Naive B cell (primary cell): ENCODE results near the gene ECPAS. TPM values are rescaled to one million over a fixed set of nuclear protein-coding genes. Genes with fewer than 3 reads are reported as not detected.
"Not testable (repeated sequence)": the region's sequence is repeated elsewhere in the genome, so short reads cannot be mapped to it uniquely, and the experiment has no call there.

Source experiments
- ATAC-seq, 2 donors: fragments of 150-1000 bp; cut with Tn5 transposase; 2 replicates each; pipeline ENCODE4 v1.10.0; 2021; ENCODE audit warnings: low read depth in 2 of 2, mild to moderate bottlenecking in 2 of 2, moderate library complexity in 2 of 2
- DNase-seq: peaks from one replicate; pipeline ENCODE4 v3.0.0; 2022
- H3K27ac Mint-ChIP-seq, 6 donors: one replicate each; pipeline ENCODE4 v1.8.0; 2020 to 2022; ENCODE audit warnings: mild to moderate bottlenecking in 6 of 6, mixed read lengths in 6 of 6, moderate library complexity in 5 of 6, inconsistent platforms in 2 of 6
- H3K27me3 Mint-ChIP-seq, 3 donors: one replicate each; pipeline ENCODE4 v1.8.0; 2021 to 2022; ENCODE audit warnings: mixed read lengths in 3 of 3, mild to moderate bottlenecking in 1 of 3
- H3K36me3 Mint-ChIP-seq, 2 donors: one replicate each; pipeline ENCODE4 v1.8.0; 2020 to 2022; ENCODE audit warnings: mixed read lengths in 2 of 2, inconsistent platforms in 1 of 2, mild to moderate bottlenecking in 1 of 2
- H3K4me1 Mint-ChIP-seq, 3 donors: one replicate each; pipeline ENCODE4 v1.8.0; 2020 to 2022; ENCODE audit warnings: mixed read lengths in 3 of 3, inconsistent platforms in 1 of 3, mild to moderate bottlenecking in 1 of 3, moderate library complexity in 1 of 3
- H3K4me3 Mint-ChIP-seq, 8 donors: one replicate each; pipeline ENCODE4 v1.8.0; 2020 to 2022; ENCODE audit warnings: mild to moderate bottlenecking in 8 of 8, mixed read lengths in 8 of 8, moderate library complexity in 8 of 8, inconsistent platforms in 2 of 8
- H3K9me3 Mint-ChIP-seq, 7 donors: one replicate each; pipeline ENCODE4 v1.8.0; 2020 to 2022; ENCODE audit warnings: mixed read lengths in 7 of 7, mild to moderate bottlenecking in 5 of 7, inconsistent platforms in 2 of 7, moderate library complexity in 1 of 7
- polyA plus RNA-seq, 6 donors: library from polyadenylated mRNA; unstranded; fragments of 300-500 nt; fragmentation: Illumina TruSeq; gene quantifications; one replicate each; pipeline ENCODE4 v1.2.3, GENCODE V29; 2021; ENCODE audit warnings: low read depth in 6 of 6

Gene ECPAS
- polyA plus RNA-seq = 10 to 100 TPM in 1 of 6 donors, 1 to 10 TPM in 5; 5.0 to 10.7 (median 7.3) TPM

- Mint-ChIP-seq H3K27me3 (peaks cover 3 to 10% (median 9%) of the 10 kb centered on the region in 3 donors), H3K4me1 (peaks cover 13 to 24% (median 22%) of the 10 kb centered on the region in 3 donors)
Measured at GRCh38 chr9:111483858-111484571, at the start of gene ECPAS. Gene ECPAS (minus strand): TSS chr9:111484383. CDS start chr9:111472918, 11,465 bp downstream.

DNA sequence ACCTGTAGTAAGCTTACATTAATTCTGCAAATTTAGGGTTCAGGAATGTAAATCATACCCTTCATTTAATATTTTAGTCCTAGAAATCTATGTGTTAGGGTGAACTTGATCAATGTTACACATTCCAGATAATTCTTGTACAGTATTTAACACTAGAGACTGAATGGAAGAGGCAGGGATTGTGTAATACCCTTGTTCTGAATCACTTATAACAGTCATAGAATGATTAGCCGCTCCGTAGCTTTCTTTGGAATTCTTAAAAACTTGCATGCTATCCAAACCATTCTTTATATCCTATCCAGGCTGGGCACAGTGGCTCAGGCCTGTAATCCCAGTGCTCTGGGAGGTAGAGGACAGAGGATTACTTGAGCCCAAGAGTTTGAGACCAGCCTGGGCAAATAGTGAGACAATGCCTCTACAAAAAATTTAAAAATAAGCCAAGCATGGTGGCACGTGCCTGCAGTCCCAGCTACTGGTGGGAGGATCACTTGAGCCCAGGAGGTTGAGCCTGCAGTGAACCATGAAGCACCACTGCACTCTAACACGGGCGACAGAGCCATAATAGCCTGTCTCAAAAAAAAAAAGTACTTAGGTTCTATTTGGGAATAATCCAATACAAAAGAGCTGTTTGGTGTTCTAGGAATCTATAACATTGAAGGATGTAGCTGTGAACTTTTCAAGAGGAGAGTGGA, 49.1 kb upstream of the ECPAS start:
- ATAC-seq (no peak), DNase-seq (no peak)
- H3K4me3 Mint-ChIP-seq = no peak overlapping the region
- H3K4me1 Mint-ChIP-seq = no peaks in the 10 kb centered on the region
- peaks cover 2 to 30% (median 16%) of the 10 kb centered on the region in 7 donors for H3K9me3 Mint-ChIP-seq
- no peak overlapping the region for H3K27ac Mint-ChIP-seq
- H3K36me3 Mint-ChIP-seq = peaks cover 17 to 19% of the 10 kb centered on the region in 2 donors
- H3K27me3 Mint-ChIP-seq = peaks cover 0 to 3% (median 0%) of the 10 kb centered on the region in 3 donors

More at GRCh38 chr9:111483858-111484571, at the start of gene ECPAS:
- no peaks in the 10 kb centered on the region for H3K9me3 Mint-ChIP-seq
- H3K4me3 Mint-ChIP-seq = peak within 1 kb of the TSS; percentile 77 to 91 (median 88)
- ATAC-seq = peak; percentile 64 to 67
- no peaks in the 10 kb centered on the region for H3K36me3 Mint-ChIP-seq
- peak; percentile 68 for DNase-seq
- H3K27ac Mint-ChIP-seq = peak within 1 kb of the TSS in 4 of 6 donors; percentile 41 to 81 (median 71)

- Mint-ChIP-seq H3K4me1 (no peaks in the 10 kb centered on the region), H3K9me3 (peaks cover 2 to 19% (median 7%) of the 10 kb centered on the region in 7 donors), H3K4me3 (no peak overlapping the region), H3K27me3 (peaks cover 0 to 3% (median 0%) of the 10 kb centered on the region in 3 donors), H3K27ac (no peak overlapping the region), H3K36me3 (peaks cover 13 to 16% of the 10 kb centered on the region in 2 donors)
- no peak for DNase-seq
- no peak for ATAC-seq
Measured at GRCh38 chr9:111531716-111532115, 47.5 kb upstream of the ECPAS start.

GRCh38 chr9:111529787-111530186, 45.6 kb upstream of the ECPAS start:
- peaks cover 9 to 16% of the 10 kb centered on the region in 2 donors for H3K36me3 Mint-ChIP-seq
- DNase-seq (no peak), ATAC-seq (no peak)
- H3K4me3 Mint-ChIP-seq = no peak overlapping the region
- H3K27ac Mint-ChIP-seq = no peak overlapping the region
- peaks cover 1 to 15% (median 13%) of the 10 kb centered on the region in 3 donors for H3K27me3 Mint-ChIP-seq
- peaks cover 9 to 12% (median 11%) of the 10 kb centered on the region in 3 donors for H3K4me1 Mint-ChIP-seq
- H3K9me3 Mint-ChIP-seq = peaks cover 0 to 11% (median 5%) of the 10 kb centered on the region in 7 donors

GRCh38 chr9:111527347-111527746, 43.2 kb upstream of the ECPAS start:
- Mint-ChIP-seq H3K4me3 (peak overlapping the region in 1 of 8 donors; percentile 49), H3K36me3 (peaks cover 0 to 18% of the 10 kb centered on the region in 2 donors), H3K9me3 (peaks cover 0 to 5% (median 0%) of the 10 kb centered on the region in 7 donors), H3K27ac (no peak overlapping the region), H3K27me3 (peaks cover 16 to 27% (median 25%) of the 10 kb centered on the region in 3 donors), H3K4me1 (peaks cover 9 to 18% (median 15%) of the 10 kb centered on the region in 3 donors)
- DNase-seq (no peak), ATAC-seq (no peak)

DNA sequence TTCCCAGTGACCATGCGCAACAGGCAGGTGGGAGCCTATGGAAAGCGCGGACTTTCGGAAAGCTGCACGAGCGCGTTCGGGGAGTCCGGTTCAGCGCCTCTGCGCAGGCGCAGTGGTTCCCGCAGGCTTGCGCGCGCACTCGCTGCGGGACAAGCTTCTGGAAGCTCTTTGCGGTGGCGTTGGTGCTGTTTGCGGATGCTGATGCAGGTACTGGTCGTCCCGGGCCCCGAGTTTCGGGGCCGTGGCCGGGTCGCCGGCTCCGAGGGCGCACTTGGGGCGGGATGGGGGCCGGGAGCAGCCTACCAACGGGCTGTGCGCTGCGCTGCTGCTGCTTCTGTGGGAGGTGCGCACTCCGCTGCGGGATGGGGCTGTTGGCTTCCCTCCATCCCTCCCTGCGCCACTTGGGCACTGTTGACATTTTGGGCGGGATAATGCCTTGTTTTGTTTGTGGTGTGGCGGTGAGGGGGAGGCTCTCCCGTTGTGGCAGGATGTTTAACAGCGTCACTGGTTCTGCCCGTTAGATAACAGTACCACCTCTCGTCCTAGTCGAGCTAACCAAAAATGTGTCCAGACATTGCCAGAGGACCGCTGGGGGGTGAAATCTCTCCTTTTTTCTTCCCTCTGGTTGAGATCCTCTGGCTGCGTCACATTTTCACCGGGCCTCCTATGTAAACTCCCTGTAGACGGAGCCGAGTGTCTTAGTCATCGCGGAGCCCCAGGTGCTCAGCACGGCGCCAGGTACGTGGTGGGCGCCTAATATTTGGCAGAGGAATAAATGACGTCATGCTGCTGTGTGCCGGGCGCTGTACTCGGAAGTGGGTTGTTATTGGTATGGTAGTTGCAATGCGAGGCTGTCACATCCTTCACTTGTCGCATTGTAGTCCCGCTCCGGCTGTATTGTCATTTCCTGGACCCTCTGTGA, 41.1 kb upstream of the ECPAS start, which contains the start of gene ZNF483:
Gene ZNF483, plus strand, starts transcription at position 124 of the 922 bp plus-strand sequence. CDS start 2,217 bp downstream, outside the sequence.
- peaks cover 9 to 18% (median 15%) of the 10 kb centered on the region in 3 donors for H3K4me1 Mint-ChIP-seq
- peaks cover 0 to 2% (median 0%) of the 10 kb centered on the region in 7 donors for H3K9me3 Mint-ChIP-seq
- ATAC-seq (peak; percentile 78 to 85), DNase-seq (peak; percentile 34)
- H3K27ac Mint-ChIP-seq = peak within 1 kb of the TSS in 5 of 6 donors; percentile 61 to 94 (median 84)
- H3K27me3 Mint-ChIP-seq = peaks cover 16 to 38% (median 35%) of the 10 kb centered on the region in 3 donors
- H3K4me3 Mint-ChIP-seq = peak within 1 kb of the TSS; percentile 81 to 96 (median 92)
- H3K36me3 Mint-ChIP-seq = peaks cover 0 to 18% of the 10 kb centered on the region in 2 donors

DNA sequence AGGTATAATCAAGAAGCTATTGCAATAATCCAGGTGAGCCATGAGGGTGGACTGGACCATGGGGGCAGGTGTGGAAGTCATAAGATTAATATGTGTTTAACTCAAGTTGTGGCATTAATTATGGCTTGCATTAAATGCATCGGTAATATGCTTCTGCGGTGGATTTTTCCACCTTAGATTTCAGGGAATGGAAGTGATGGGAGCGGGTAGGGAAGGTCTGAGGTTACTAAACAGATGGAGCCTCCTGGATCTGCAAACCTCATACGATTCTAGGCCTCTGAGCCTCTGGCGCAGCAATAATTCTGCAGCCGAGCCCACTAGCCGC, 40.5 kb upstream of the ECPAS start:
- Mint-ChIP-seq H3K9me3 (peaks cover 0 to 4% (median 2%) of the 10 kb centered on the region in 7 donors), H3K4me3 (peak overlapping the region; percentile 81 to 96 (median 92)), H3K4me1 (peaks cover 9 to 18% (median 15%) of the 10 kb centered on the region in 3 donors), H3K27ac (peak overlapping the region in 3 of 6 donors; percentile 9 to 34 (median 34)), H3K36me3 (peaks cover 0 to 18% of the 10 kb centered on the region in 2 donors), H3K27me3 (peaks cover 21 to 44% (median 41%) of the 10 kb centered on the region in 3 donors)
- ATAC-seq (no peak), DNase-seq (no peak)

- DNase-seq = no peak
- Mint-ChIP-seq H3K27me3 (peaks cover 10 to 22% (median 14%) of the 10 kb centered on the region in 3 donors), H3K4me3 (no peak overlapping the region), H3K9me3 (peaks cover 3 to 20% (median 9%) of the 10 kb centered on the region in 7 donors), H3K4me1 (no peaks in the 10 kb centered on the region), H3K27ac (no peak overlapping the region), H3K36me3 (no peaks in the 10 kb centered on the region)
- no peak for ATAC-seq
Measured at GRCh38 chr9:111516061-111516465, 31.9 kb upstream of the ECPAS start.

GRCh38 chr9:111514967-111515366, 30.8 kb upstream of the ECPAS start:
- no peak for DNase-seq
- no peak for ATAC-seq
- Mint-ChIP-seq H3K4me3 (no peak overlapping the region), H3K27ac (no peak overlapping the region), H3K9me3 (peaks cover under 1 to 26% (median 15%) of the 10 kb centered on the region in 7 donors), H3K36me3 (peaks cover 4 to 5% of the 10 kb centered on the region in 2 donors), H3K27me3 (peaks cover 3 to 17% (median 12%) of the 10 kb centered on the region in 3 donors), H3K4me1 (no peaks in the 10 kb centered on the region)

- ATAC-seq, DNase-seq, H3K36me3 Mint-ChIP-seq, H3K4me1 Mint-ChIP-seq, H3K27ac Mint-ChIP-seq: not testable (repeated sequence)
- Mint-ChIP-seq H3K9me3 (peaks cover 0 to 30% (median 18%) of the 10 kb centered on the region in 7 donors), H3K4me3 (peak overlapping the region in 1 of 8 donors; percentile 35), H3K27me3 (peaks cover 0 to 20% (median 10%) of the 10 kb centered on the region in 3 donors)
Measured at GRCh38 chr9:111511581-111511980, 27.4 kb upstream of the ECPAS start.

DNA sequence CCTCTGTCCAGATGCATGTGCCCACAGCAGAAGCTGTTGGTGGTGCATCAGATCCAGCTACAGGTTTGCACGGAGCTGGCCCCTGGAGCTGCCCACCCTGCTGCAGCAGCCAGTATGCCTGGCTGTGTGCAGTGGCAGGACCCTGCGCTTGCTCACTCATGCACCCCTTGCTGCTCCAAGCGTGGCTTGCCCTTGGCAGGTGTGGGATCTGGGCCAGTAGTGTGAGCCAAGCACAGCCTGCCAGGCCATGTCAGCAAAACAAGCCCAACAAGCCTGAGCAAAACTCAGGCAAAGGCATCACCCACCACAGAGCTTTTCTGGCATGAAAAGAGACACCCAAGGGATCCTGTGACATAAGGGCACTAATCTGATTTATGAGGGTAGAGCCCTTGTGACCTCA, 18.3 kb upstream of the ECPAS start:
- Mint-ChIP-seq H3K4me1 (no peaks in the 10 kb centered on the region), H3K27me3 (peaks cover 13 to 27% (median 14%) of the 10 kb centered on the region in 3 donors), H3K4me3 (no peak overlapping the region), H3K36me3 (no peaks in the 10 kb centered on the region), H3K9me3 (peaks cover 0 to 2% (median 0%) of the 10 kb centered on the region in 7 donors), H3K27ac (no peak overlapping the region)
- DNase-seq (no peak), ATAC-seq (no peak)

- ATAC-seq (no peak), DNase-seq (no peak)
- no peak overlapping the region for H3K4me3 Mint-ChIP-seq
- H3K36me3 Mint-ChIP-seq = no peaks in the 10 kb centered on the region
- no peaks in the 10 kb centered on the region for H3K4me1 Mint-ChIP-seq
- H3K27me3 Mint-ChIP-seq = peaks cover 13 to 31% (median 16%) of the 10 kb centered on the region in 3 donors
- H3K9me3 Mint-ChIP-seq = peaks cover 0 to 2% (median 0%) of the 10 kb centered on the region in 7 donors
- H3K27ac Mint-ChIP-seq = no peak overlapping the region
Measured at GRCh38 chr9:111501648-111502047, 17.5 kb upstream of the ECPAS start.
